HG02943 (cell line): Measurements from ENCODE around the gene HHEX.
"Not testable (repeated sequence)": the region's sequence is repeated elsewhere in the genome, so short reads cannot be mapped to it uniquely, and the experiment has no call there.

Experiments used
- ATAC-seq: cut with Tn5 transposase; IDR thresholded peaks from one replicate; pipeline ENCODE4 v1.9.1; 2021; ENCODE audit warnings: mild to moderate bottlenecking, low read depth, moderate library complexity; ENCODE audit not compliant: unreplicated experiment

HHEX gene

DNA sequence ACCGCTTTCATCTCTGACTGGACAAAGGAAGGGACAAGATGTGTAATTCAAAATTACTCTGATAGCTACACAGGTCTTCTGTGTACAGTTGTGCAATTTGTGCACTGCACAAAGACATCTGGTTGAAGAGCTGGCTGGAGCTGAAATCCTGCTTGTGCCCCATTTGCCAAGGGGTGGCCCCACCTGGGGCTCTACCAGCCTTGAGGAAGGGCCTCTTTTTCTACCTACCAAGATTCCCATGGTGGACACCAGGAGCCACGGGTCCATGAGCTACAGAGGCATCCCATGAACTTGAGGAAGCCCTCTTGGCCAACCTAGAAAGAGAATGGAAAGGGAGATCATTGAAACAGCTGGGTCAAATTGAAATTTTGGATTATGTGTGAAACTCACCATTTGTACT is 43.2 kb downstream of the HHEX start:
- ATAC-seq = no peak

DNA sequence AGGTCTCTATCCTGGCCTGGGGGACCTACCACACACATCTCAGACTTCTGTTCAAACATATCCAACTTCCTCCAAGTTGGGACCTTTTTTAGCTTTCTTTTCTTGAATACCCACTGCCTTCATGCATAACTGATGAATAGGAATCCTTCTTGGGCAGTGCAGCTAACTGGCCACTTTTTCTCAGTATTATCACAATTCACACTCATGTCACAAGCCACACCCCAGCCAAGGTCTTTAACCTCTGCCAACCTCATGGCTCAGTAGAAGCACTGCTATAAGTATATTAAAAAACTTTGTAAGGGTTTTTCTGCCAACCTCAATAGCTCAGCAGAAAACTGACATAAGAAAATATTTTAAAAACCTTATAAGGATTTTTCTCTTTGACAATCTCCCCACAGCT is 44.5 kb downstream of the HHEX start:
- ATAC-seq = no peak

DNA sequence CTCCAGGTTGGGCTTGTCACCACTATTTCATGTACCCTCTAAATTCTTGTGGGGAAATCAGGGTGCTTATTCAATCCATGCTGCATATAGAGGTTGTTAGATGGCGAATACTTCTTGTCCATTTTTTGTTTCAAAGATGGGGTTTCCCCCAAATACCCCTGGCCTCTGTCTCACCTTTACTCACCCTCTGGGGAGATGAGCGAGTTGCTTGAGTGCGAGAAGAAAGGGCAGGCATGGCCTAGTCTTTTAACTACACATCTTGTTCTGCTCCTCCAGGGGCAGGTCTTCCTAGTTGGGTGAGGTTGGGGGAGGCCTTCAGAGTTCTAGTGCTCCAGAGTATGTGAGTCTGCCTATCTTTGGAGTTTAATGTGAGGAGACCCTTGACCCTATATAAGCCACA is 46.2 kb downstream of the HHEX start:
- no peak for ATAC-seq

DNA sequence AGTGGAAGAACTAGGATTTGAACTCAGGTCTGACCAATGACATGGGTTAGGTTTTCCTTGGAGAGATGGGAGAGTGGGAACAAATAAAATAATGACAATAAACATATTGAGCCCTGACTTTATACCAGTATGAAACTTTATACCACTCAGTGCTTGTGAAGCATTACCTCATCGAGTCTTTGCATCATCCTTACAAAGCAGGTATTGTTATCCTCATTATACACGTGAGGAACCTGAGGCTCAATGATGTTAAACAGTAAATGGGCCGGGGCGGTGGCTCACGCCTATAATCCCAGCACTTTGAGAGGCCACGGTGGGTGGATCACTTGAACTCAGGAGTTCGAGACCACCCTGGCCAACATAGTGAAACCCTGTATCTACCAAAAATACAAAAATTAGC is 47.7 kb downstream of the HHEX start:
- no peak for ATAC-seq

DNA sequence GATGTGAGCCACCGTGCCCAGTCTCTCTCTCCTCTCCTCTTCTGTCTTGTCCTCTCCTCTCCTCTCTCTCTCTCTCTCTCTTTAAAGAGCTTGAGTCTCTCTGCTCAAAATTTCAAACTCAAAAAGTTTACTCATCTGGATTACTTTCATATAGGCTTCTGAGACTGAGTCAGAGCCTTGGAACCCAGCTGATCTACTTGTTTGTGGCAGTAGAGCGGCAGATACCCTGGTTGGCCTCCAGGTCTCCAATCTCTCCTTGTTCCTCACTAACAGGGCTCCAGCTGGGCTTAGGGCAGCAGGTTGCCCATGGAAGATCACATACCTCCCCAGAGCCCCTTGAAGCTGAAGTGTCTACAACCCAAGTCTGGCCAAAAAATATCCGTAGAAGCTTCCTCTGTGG is 51.0 kb downstream of the HHEX start:
- no peak for ATAC-seq

DNA sequence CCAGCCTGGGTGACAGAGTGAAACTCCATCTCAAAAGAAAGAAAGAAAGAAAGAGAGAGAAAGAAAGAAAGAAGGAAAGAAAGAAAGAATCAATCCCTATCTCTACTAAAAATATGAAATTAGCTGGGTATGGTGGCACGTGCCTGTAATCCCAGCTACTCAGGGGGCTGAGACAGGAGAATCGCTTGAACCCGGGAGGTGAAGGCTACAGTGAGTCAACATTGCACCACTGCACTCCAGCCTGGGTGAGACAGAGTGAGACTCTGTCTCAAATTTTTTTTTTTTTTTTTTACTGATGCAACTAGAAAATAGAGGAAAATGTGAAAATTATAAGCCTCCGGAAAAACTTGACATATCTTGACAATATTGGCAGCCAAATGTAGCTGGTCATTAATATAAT is 52.0 kb downstream of the HHEX start:
- not testable (repeated sequence) for ATAC-seq

DNA sequence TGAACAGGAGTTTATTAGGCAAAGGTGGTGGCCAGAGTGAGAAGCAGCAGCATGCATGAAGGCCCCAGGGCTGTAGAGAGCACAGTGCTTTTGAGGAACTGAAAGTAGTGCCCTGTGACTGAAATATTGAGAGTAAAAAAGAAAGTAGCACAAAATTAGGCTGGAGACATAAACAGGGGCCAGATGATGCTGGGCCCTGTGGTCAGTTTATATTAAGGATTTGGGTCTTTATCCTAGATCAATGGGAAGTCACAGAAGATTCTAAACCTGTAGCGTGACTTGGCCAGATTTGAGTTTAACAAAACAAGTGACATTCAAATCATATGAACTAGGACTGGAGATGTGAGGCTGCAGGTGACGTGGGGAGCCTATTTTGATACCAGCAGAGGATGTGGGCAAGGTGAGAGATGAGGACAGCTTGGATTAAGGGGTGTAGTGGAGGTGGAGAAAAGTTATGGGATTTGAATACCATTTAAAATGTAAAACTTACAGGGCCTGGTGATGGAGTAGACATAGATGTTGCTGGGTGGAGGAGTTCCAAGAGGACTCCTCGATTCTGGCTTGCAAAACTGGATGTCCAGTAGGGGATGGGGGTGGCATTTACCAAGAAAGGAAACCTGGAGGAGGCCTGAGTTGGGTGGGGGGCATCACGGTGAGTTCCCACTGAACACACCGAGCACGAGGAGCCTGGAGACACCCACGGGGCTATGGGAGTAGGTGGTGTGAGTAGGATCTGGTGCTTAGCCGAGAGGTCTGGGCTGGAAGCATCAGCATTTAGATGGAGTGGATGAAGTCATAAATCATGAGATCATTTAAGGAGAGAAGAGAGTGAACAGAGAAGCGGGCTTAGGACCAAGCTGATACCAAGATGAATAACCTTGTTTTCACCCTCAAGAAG is 52.8 kb downstream of the HHEX start:
- ATAC-seq = peak; percentile 99
